Measurements from ENCODE around the gene HRC.

HRC gene

DNA sequence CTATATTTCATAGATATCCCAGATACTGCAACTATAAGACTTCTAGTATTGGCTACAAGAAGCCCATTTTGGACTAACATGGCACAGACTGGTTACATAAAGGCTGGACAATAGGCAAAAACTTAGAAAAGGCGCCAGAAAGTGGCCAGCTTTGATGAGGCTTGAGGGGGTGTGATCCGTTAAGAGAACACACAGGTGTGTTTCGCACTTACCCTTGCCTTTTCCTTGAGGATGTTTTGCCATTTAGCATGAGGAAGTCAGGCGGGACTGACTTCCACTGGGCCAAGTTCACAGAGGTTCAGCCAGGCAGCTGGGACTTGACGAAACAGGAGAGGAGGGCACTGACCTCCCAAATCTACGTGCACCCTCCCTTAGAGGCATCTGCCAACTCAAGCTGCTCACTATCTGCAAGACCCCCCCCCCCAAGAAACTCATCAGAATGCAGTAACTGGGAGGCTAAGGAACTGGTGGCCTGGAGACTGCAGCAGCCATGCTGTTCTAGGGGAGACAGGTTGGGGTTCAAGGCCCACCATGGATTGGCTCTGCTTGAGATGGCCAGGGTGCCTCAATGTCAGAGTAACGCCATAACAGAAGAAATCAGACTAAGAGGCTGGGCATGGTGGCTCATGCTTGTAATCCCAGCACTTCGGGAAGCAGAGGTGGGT lies 45.5 kb downstream of the HRC start:
- TF ChIP-seq JUND (IDR thresholded peaks at IDR 0.05; ENCODE audit: low read depth) = no peak
- no peak for DNase-seq (ENCODE audit: low read depth in 1 of 2, low spot score in 1 of 2)
- in situ Hi-C loops (cut with HindIII; ENCODE audit: low pct_unique_long_range_greater_than_20kb, low sequenced_read_pairs) = no loop called here

DNA sequence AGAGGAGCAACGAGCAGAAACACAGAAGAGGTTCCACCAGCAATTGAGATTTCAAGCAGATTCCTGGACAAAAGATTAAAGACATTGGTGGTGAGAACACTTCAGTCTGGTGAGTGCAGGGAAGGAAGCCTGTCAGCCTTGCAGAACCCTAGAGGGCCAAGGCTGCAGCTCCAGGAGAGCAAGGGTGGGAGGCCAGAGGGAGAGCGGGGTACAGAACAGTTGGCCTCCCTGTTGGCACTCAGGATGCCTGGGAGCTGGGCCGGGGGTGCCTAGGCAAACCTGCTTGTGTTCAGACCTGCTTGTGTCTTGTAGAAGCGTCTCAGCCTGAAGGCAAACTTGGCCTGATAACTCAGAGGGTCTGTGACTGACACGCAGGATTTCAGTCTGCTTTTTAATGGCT lies 46.1 kb downstream of the HRC start:
- no peak for DNase-seq (ENCODE audit: low read depth in 1 of 2, low spot score in 1 of 2)
- TF ChIP-seq JUND (IDR thresholded peaks at IDR 0.05; ENCODE audit: low read depth) = no peak
- in situ Hi-C loops (cut with HindIII; ENCODE audit: low pct_unique_long_range_greater_than_20kb, low sequenced_read_pairs) = no loop called here

DNA sequence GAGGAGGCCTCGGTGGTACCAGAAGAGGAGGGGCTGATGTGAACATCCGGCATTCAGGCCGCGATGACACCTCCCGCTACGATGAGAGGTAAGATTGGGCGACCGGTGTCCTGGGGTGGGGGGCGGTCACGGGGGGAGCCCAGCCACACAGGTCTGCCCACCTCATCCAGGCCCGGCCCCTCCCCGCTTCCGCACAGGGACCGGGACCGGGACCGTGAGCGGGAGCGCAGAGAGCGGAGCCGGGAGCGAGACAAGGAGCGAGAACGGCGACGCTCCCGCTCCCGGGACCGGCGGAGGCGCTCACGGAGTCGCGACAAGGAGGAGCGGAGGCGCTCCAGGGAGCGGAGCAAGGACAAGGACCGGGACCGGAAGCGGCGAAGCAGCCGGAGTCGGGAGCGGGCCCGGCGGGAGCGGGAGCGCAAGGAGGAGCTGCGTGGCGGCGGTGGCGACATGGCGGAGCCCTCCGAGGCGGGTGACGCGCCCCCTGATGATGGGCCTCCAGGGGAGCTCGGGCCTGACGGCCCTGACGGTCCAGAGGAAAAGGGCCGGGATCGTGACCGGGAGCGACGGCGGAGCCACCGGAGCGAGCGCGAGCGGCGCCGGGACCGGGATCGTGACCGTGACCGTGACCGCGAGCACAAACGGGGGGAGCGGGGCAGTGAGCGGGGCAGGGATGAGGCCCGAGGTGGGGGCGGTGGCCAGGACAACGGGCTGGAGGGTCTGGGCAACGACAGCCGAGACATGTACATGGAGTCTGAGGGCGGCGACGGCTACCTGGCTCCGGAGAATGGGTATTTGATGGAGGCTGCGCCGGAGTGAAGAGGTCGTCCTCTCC lies 47.4 kb downstream of the HRC start:
- TF ChIP-seq JUND (IDR thresholded peaks at IDR 0.05; ENCODE audit: low read depth) = no peak
- no peak for DNase-seq (ENCODE audit: low read depth in 1 of 2, low spot score in 1 of 2)
- in situ Hi-C loops (cut with HindIII; ENCODE audit: low pct_unique_long_range_greater_than_20kb, low sequenced_read_pairs) = no loop called here

DNA sequence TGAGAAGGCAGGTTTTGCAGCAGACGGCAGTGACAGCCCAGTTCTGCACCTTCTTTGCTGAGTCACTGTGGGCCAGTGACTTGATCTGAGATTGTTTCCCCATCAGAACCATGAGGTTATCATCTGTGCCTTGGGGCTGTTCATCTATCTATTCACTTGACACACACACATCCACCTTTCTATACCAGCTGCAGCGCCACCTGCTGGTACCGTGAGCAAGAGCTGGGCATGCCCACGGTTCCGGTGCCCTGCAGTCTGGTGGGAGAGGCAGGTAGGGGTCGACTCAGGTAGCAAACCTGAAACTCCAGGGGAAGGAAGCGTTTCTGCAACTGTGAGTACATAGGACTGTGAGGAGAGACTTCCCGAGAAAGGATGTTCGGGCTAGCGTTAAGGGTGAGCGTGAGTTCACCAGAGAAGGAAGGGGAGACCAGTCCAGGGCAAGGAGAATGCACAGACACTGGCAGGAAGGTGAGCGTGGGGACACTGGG lies 48.5 kb downstream of the HRC start:
- TF ChIP-seq JUND (IDR thresholded peaks at IDR 0.05; ENCODE audit: low read depth) = no peak
- peak in 1 of 2 experiments; percentile 56 for DNase-seq (ENCODE audit: low read depth in 1 of 2, low spot score in 1 of 2)
- in situ Hi-C loops (cut with HindIII; ENCODE audit: low pct_unique_long_range_greater_than_20kb, low sequenced_read_pairs) = no loop called here

DNA sequence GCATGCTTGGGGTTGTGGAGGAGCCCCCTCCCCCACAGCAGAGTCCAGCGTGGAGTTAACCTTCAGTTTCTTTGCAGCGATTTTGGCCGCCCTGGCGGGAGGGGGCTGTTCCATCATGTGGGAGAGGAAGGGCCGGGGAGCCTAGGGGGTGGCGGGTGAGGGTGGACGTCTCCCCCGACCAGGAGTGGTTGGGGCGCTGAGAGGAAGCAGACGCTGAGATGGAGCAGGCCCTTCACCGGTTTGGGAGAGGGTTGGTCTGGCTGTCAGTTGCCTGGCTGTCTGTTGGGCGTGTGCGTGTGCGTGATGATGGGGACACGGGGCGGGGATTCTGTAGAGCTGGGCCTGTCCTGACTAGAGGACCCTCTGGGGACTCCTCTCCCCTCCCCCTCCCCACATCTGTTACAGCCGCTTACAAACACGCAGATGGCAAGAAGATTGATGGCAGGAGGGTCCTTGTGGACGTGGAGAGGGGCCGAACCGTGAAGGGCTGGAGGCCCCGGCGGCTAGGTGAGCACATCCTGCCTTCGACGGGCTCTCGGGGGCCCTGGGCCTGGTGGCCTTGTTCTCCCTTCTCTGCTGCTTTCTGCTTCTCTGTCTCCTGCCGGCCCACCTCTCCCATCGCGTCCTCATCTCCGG lies 50.8 kb downstream of the HRC start:
- no peak for DNase-seq (ENCODE audit: low read depth in 1 of 2, low spot score in 1 of 2)
- TF ChIP-seq JUND (IDR thresholded peaks at IDR 0.05; ENCODE audit: low read depth) = no peak
- in situ Hi-C loops (cut with HindIII; ENCODE audit: low pct_unique_long_range_greater_than_20kb, low sequenced_read_pairs) = no loop called here

DNA sequence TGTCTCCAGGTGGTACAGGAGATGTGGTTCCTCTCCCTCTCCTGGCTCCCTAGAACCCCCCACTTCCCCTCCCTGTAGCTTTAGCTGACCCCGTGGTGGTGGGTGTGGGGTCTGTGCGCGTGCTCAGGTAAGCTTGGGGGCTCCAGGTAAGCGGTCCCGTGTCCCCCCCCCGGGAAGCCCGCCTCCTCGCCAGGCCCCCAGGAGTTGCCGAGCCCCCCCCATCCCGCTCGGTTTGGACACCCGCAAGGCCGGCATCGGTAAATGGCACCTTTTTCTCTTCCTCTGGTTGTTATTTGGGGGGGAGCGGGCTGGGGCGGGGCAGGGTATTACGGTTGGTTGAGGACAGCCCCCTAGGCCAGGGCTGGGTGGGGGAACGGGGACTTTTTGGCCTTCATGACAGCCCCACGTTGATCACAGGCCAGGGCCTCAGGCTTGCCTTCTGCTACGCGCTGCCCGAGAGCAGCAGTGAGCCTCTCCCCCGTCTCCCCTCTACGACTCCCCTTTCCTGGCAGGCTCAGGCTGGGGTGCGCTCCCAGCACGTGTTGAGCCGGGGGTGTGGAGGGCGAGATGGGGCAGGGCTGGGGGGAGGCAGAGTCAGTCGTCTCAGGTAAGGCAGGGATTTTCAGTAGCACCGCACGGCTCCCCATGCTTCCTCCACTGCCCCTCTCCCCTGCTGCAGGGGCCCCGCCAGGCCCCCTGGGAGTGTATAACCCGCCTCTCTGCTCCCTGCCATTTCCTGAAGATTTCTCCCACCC lies 51.7 kb downstream of the HRC start:
- in situ Hi-C loops (cut with HindIII; ENCODE audit: low pct_unique_long_range_greater_than_20kb, low sequenced_read_pairs) = no loop called here

DNA sequence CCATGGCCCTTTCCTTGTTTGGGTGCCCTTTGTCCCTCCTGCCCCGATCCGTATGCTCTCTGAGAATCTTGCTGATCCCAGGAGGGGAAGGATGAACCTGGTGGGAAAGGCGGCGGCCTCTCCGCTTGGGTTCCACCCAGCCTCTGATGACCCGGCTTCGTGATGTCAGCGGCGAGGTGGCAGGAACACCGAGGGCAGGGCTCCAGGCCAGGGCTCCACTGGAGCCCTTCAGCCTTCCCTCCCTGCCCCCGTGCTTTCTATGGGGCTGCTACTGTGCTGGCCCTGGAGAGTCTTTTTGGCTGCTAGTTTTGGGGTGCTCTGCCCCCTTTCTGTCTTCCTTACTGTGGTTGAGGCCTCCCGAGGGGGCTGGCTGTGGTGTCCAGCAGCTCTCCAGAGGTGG lies 52.9 kb downstream of the HRC start:
- in situ Hi-C loops (cut with HindIII; ENCODE audit: low pct_unique_long_range_greater_than_20kb, low sequenced_read_pairs) = no loop called here
- DNase-seq (ENCODE audit: low read depth in 1 of 2, low spot score in 1 of 2) = no peak
- TF ChIP-seq JUND (IDR thresholded peaks at IDR 0.05; ENCODE audit: low read depth) = no peak

More for the DNA sequence above, 51.7 kb downstream of the HRC start:
- TF ChIP-seq JUND (IDR thresholded peaks at IDR 0.05; ENCODE audit: low read depth) = no peak
- DNase-seq (ENCODE audit: low read depth in 1 of 2, low spot score in 1 of 2) = no peak

Measured in T47D (cell line).